Epidermal melanocyte (primary cell): ENCODE results near the gene LYPD3.

Source experiments
- DNase-seq: peaks from one replicate; pipeline ENCODE4 v3.0.0; 2011; ENCODE audit warnings: low spot score; ENCODE audit not compliant: insufficient read length

LYPD3 gene

GRCh38 chr19:43486412-43486811 is 21.0 kb upstream of the LYPD3 start:
- no peak for DNase-seq

GRCh38 chr19:43485951-43486350 is 20.5 kb upstream of the LYPD3 start:
- DNase-seq = no peak

- DNase-seq = no peak
Observed at GRCh38 chr19:43483281-43483680, 17.9 kb upstream of the LYPD3 start.

- DNase-seq = no peak
Observed at GRCh38 chr19:43482193-43482592, 16.8 kb upstream of the LYPD3 start.

DNA sequence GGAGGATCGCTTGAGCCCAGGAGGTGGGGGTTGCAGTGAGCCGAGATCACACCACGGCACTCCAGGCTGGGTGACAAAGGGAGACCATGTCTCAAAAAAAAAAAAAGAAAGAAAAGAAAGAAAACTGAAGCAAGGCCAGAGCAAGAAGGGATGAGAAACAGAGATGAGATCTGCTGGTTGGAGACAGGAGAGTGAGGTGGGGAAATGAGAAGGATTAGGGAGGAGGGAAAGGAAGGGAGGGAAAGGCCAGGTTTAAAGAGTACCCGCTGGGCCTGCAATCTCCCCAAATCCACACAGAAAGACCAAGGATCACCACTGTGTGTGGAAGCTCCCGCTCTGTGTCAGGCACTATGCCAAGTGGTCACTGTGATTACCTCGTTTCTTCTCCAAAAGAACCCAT is 16.3 kb upstream of the LYPD3 start:
- no peak for DNase-seq

DNA sequence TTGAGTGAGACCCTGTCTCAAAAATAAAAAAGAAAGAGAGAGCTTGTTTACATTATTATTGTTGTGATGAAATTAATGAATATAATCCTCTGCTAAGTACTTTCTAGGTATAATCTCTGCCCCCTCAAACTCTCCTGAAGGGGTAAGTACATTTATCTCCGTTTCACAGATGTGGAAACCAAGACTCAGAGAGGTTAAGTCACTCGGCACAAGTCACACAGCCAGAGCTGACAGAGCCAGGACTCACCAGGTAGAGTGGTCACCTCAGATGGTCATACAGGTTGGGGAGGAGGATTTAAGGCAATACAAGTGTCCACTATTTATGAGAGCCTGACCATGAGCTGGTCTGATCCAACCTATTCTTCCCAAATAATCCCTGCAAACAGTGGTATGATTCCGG is 15.2 kb upstream of the LYPD3 start:
- DNase-seq = no peak

DNA sequence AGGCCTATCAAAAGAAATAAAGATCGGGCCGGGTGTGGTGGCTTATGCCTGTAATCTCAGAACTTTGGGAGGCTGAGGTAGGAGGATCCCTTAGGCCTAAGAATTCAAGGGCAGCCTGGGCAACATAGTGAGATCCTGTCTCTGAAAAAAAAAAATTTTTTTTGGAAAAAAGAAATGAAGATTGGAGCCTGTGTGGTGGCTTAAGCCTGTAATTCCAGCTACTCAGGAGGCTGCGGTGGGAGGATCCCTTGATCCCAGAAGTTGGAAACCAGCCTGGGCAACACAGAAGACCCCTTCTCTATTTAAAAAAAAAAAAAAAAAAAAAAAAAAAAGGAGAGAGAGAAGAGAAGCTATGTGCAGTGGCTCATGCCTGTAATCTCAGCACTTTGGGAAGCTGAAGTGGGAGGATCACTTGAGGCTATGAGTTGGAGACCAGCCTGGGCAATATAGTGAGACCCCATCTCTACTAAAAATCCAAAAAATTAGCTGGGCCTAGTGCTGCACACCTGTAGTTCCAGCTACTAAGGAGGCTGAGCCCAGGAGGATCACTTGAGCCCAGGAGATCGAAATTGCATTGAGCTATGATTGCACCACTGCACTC is 14.7 kb upstream of the LYPD3 start:
- DNase-seq = no peak

DNA sequence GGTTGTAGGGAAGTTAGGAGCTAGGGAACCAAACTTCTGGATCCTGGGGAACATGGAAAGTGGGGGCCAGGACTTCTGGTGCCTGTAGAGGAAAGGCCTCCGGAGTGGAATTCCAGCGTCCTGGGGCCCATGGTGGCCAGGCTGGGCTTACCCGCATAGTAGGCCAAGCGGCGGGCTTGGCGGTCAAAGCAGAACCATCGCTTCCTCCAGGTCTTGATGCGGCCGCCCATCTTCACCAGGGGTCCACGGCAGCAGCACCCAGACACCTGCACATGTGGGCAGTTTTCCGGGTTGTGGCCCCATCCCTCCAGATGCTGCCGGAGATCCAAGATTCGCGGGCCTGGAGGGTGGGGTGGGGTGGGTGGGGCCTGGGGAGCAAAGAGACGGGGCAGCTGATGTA is 13.8 kb upstream of the LYPD3 start:
- DNase-seq = no peak

GRCh38 chr19:43478323-43478722 is 12.9 kb upstream of the LYPD3 start:
- DNase-seq = no peak

- peak; percentile 41 for DNase-seq
Observed at GRCh38 chr19:43476606-43477005, 11.2 kb upstream of the LYPD3 start.

DNA sequence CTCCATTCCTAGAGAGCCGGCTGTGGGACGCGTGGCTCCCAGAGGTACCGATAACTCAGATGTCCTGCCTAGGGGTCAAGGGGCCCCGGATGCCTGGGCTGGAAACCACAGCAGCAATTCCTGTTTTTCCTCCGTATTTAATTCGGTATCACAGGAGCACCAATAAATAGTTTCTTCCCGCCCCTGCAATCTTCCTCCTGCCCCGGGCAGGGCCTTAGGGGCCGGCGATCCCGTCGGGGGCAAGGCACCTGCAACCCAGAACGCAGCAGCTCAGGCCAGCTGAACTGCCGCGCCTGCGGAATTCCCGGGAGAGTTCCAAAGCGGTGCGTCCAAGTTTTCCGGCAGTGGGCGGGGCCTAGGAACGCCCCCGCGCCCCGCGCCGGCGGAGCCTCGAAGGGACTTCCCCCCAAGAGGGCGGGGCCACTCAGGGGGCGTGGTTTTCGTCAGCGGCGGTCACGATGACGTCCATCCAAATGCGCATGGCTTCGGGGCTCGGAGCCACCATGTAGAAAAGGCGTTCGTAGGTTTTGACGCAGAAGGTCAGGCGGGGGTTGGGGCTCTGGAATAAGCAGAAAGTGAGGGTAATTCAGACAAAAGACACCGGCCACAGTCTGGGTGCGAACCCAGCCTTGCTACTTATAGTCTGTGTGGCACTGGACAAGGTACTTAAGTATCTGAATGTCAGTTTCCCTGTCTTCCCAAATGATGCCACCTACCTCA is 9.7 kb upstream of the LYPD3 start:
- peak; percentile 89 for DNase-seq

DNA sequence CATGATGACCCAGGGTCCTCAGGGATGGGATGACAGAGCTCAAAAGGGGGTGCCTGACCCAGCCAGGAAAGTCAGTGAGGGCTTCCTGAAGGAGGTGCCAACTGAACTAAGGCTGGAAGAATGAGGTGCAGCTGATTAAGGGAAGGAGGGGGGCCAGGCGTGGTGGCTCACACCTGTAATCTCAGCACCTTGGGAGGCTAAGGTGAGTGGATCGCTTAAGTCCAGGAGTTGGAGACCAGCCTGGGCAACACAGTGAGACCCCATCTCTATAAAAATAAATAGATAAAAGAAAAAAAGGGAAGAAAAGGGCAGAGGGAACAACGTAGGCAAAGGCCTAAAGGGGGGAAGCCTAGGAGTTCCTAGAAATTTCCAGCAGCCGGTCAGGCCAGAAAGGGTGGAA is 9.1 kb upstream of the LYPD3 start:
- DNase-seq = no peak

DNA sequence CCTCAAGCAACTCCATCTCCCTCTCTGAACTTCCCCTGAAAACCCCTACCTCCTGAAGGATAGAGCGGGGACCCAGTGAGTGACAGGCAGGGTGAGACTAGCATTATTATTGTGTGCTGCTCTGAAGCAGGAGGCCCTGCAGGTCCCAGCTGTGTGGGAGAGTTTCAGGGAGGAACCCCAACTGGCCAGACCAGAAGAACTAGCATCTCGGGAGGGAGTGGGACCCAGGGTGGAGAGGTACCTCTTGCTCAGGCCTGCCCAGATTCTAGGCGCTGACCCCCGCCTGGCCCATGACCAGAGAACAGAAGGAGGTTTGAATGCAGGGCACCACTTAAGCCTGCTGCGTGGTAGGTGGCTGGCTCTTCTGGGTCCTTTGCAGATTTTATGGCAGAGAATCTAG is 5.7 kb upstream of the LYPD3 start:
- no peak for DNase-seq

DNA sequence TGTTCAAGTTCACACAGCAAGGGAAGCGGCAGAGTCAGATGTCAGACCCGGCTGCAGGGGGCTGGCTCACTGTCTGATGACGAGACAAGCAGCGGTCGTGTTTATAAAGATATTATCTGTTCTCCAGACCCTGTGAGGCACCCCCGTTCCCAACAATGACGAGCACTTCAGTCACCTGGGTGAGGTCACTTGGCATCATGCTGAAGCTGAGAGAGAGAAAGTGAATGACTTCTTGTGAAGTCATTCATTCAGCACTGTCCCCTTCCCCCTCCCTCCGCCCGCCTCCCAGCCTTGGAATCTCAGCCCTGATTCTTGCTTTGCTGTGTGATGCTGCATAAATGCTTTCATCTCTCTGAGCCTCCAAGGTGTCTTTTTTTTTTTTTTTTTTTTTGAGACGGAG is 4.9 kb upstream of the LYPD3 start:
- DNase-seq = no peak

DNA sequence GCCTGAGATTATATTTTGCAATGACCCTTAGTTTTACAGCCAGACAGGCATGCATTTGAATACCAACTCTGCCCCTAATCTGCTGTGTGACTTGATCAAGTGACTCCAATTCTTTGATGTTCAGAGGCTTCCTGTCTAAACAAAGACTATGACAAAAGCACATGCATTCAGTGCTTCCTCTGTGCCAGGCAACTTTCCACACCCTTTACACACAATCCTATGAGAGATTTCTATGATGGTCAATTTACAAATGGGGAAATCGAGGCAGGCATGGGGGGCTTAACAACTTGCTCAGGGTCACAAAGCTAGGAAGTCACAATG is 3.7 kb upstream of the LYPD3 start:
- DNase-seq = no peak

- DNase-seq = no peak
Observed at GRCh38 chr19:43468354-43469159, 3.1 kb upstream of the LYPD3 start.

DNA sequence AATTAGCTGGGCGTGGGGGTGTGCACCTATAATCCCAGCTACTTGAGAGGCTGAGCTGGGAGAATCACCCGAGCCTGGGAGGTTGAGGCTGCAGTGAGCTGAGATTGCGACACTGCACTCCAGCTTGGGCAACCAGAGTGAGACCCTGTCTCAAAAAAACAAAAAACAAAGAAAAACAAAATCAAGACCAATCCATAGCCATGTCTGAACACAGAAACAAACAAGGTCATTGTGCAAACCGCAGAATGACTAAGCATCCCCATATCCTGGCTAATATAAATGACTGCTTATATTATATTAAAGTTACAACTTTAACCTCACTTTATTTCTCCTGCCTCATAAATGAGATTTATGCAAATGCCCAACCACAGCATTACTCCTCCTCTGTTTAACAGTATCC is 2.3 kb upstream of the LYPD3 start:
- DNase-seq = peak; percentile 28

DNA sequence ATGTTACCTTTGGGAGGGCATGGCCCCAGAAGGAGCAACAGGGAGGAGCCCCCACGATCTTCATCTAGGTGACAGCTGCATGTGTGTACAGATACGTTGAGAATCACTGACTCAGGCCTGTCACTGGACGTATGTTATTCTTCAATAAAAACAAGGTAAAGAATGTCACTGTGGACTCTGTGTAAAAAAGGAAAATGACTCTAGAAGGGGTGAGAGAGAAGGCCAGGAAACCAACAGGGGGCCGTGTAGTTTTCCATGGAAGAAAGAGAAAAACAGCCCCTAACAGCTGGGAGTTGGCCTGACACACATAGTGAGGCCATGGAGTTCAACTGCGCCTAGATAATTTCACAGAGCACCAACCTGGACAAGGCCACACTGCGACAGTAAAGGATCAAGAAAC is 1.9 kb upstream of the LYPD3 start:
- no peak for DNase-seq

DNA sequence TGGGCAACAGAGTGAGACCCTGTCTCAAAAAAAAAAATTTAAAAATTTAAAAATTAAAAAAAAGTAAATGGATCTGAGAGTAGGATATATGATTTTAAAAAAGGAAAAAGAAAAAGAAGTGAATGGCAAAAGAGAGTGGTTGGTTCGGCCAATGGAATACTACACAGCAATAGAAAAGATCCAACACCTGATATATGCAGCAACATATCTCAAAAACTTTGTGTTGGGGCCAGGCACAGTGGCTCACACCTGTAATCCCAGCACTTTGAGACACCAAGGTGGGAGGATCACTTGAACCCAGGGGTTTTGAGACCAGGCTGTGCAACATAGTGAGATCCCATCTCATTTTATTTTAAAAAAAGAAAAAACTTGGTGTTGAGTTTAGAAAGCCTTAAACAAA is 1.4 kb upstream of the LYPD3 start:
- no peak for DNase-seq

GRCh38 chr19:43464134-43464775 is 1.2 kb downstream of the LYPD3 start:
- no peak for DNase-seq

GRCh38 chr19:43463381-43464133 is 1.9 kb downstream of the LYPD3 start:
- DNase-seq = peak; percentile 88
